Measurements from ENCODE around the gene KCTD2. TPM values are rescaled to one million over a fixed set of nuclear protein-coding genes. Genes with fewer than 3 reads are reported as not detected.

Gene KCTD2
- total RNA-seq, 6 donors from 2014 or later: 17.8 to 26.1 (median 22.9) TPM

DNA sequence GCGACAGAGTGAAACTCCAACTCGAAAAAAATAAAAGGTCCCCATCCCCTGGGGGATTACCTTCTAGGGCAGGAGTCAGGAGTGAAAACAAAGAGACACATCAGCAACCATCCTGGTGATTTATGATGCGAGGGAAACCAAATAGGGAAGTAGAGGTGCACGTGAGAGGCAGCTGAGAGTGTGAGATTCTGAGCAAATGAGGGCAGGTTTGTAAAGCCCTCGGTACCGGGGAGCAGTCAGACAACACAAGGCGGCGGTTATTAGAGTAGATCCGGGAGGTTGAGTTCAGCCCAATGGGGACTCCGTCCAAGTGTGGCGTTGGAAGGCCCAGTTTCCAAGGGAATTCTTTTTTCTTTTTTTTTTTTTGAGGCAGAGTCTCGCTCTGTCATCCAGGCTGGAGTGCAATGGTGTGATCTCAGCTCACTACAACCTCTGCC, 55.4 kb downstream of the KCTD2 start:
- peaks cover 9 to 63% (median 32%) of the 10 kb centered on the region in 4 donors for H3K36me3 ChIP-seq
- no peak overlapping the region for H3K4me3 ChIP-seq
- H3K4me1 ChIP-seq: peaks cover 0 to 22% (median 14%) of the 10 kb centered on the region in 4 donors
- no peaks in the 10 kb centered on the region for H3K9me3 ChIP-seq
- no peaks in the 10 kb centered on the region for H3K27me3 ChIP-seq
- DNase-seq (peak in 1 of 2 donors; percentile 59), ATAC-seq (ENCODE audit: low FRiP score in 2 of 2) (no peak)
- 73 to 79% methylated on average over 12 of the region's 12 CpGs for WGBS, 2 donors
- H3K27ac ChIP-seq: no peak overlapping the region
- TF ChIP-seq POLR2A (IDR thresholded peaks at IDR 0.05) (no peak), POLR2AphosphoS5 (IDR thresholded peaks at IDR 0.05) (no peak), EP300 (IDR thresholded peaks at IDR 0.05) (no peak)
- TF ChIP-seq, protein P1, sequence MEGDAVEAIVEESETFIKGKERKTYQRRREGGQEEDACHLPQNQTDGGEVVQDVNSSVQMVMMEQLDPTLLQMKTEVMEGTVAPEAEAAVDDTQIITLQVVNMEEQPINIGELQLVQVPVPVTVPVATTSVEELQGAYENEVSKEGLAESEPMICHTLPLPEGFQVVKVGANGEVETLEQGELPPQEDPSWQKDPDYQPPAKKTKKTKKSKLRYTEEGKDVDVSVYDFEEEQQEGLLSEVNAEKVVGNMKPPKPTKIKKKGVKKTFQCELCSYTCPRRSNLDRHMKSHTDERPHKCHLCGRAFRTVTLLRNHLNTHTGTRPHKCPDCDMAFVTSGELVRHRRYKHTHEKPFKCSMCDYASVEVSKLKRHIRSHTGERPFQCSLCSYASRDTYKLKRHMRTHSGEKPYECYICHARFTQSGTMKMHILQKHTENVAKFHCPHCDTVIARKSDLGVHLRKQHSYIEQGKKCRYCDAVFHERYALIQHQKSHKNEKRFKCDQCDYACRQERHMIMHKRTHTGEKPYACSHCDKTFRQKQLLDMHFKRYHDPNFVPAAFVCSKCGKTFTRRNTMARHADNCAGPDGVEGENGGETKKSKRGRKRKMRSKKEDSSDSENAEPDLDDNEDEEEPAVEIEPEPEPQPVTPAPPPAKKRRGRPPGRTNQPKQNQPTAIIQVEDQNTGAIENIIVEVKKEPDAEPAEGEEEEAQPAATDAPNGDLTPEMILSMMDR (IDR thresholded peaks at IDR 0.05): no peak

DNA sequence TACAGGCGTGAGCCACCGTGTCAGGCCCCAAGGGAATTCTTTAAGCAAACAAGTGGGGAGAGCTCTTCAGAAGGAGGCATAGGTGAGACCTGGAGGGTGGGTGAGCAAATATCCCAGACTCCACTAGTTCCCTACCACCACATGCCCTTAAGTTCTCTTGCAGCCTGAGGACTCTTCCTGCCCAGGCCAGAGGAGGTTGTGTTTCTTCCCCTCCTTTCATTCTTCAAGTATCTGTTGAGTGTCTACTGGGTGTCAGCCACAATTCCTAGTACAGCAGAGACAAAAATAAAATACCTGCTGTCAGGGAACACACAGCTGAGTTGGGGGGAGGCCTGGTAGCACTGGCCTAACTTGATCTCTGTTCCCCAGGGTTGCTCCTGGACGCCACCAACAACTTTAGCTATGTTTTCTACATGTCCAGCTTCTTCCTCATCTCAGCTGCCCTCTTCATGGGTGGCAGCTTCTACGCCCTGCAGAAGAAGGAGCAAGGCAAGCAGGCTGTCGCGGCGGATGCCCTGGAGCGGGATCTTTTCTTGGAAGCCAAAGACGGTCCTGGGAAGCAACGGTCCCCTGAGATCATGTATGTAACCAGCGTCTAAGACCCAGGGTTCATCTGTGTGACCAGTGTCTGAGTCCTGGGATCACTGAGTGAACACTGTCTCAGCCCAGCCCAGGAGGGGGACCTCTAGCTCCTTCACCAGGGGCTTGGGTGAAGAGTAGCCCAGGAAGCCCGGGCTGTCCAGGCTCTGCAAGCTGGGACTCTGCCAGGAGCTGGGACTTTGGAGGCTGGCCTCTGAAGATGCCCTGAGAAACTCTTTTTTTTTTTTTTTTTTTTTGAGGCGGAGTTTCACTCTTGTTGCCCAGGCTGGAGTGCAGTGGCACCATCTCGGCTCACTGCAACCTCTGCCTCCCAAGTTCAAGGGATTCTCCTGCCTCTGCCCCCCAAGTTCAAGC, 56.9 kb downstream of the KCTD2 start:
- H3K9me3 ChIP-seq: no peaks in the 10 kb centered on the region
- TF ChIP-seq POLR2AphosphoS5 (IDR thresholded peaks at IDR 0.05) (peak in 1 of 2 donors; percentile 25), POLR2A (IDR thresholded peaks at IDR 0.05) (no peak), EP300 (IDR thresholded peaks at IDR 0.05) (peak in 1 of 4 donors; percentile 6)
- TF ChIP-seq, protein P1 (IDR thresholded peaks at IDR 0.05): no peak
- no peaks in the 10 kb centered on the region for H3K27me3 ChIP-seq
- H3K36me3 ChIP-seq: peaks cover 9 to 48% (median 24%) of the 10 kb centered on the region in 4 donors
- peak in 1 of 2 donors; percentile 59 for DNase-seq
- peaks cover 1 to 26% (median 18%) of the 10 kb centered on the region in 4 donors for H3K4me1 ChIP-seq
- 81% methylated on average over 14 of the region's 14 CpGs for WGBS, 2 donors
- H3K4me3 ChIP-seq: no peak overlapping the region
- peak overlapping the region; percentile 4 to 70 (median 39) for H3K27ac ChIP-seq
- ATAC-seq (ENCODE audit: low FRiP score in 2 of 2): peak in 1 of 2 donors; percentile 77

DNA sequence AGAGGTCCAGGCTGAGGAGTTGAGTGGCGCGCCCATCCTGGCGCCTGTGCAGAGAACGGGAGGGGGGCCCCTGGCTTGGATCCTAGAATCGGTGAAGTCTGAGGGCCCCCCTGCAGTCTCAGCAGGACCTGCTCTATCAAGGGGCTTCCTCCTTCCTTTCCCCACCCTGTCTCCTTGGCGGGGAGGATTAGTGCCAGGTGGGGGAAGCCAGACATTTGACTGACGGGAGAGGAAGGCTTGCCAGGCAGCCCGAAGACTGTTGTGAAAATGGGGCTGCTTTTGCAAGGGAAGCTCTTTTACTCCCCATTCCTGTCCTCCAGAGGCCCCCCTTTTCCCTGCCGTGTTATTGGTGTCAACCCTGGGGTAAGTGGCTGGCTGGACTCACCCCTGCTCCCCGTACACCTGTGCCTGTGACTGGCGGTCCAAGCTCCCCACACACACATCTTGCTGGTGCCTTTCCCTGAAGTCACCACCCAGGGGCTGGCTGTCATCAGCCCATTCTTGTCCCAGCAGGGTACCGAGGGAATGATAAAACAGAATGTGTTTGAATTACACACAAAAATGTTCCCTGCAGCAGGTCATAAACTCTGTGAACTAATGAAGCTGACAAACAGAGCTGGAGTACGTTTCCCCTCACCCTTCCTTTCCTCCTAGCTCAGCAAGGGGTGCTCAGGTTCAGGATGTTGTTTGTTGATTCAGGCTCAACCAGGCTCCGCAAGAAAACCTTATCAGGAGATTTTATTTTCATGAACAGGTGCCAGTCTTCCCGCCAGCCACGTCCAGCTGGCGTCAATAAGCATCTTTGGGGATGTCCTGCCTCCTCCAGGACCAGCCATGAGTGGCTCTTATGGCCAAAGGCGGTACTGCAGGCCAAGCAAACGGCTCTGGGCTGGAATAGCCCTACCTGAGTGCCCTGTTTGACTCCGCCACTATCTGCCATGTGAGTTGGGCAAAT, 58.4 kb downstream of the KCTD2 start:
- Histone ChIP-seq H3K9me3 (no peaks in the 10 kb centered on the region), H3K36me3 (peaks cover 3 to 33% (median 9%) of the 10 kb centered on the region in 4 donors), H3K4me3 (no peak overlapping the region), H3K4me1 (peaks cover 6 to 35% (median 25%) of the 10 kb centered on the region in 4 donors), H3K27me3 (no peaks in the 10 kb centered on the region), H3K27ac (peak overlapping the region in 3 of 4 donors; percentile 28 to 70 (median 43))
- WGBS, 2 donors: 63 to 65% methylated on average over 18 to 20 of the region's 20 CpGs
- DNase-seq: peak in 1 of 2 donors; percentile 85
- ATAC-seq (ENCODE audit: low FRiP score in 2 of 2): peak; percentile 57 to 74
- TF ChIP-seq POLR2AphosphoS5 (IDR thresholded peaks at IDR 0.05) (peak in 1 of 2 donors; percentile 36), POLR2A (IDR thresholded peaks at IDR 0.05) (peak in 1 of 4 donors; percentile 6), EP300 (IDR thresholded peaks at IDR 0.05) (peak in 1 of 4 donors; percentile 66)
- TF ChIP-seq, protein P1 (IDR thresholded peaks at IDR 0.05): peak; percentile 74 to 90 (median 81)

DNA sequence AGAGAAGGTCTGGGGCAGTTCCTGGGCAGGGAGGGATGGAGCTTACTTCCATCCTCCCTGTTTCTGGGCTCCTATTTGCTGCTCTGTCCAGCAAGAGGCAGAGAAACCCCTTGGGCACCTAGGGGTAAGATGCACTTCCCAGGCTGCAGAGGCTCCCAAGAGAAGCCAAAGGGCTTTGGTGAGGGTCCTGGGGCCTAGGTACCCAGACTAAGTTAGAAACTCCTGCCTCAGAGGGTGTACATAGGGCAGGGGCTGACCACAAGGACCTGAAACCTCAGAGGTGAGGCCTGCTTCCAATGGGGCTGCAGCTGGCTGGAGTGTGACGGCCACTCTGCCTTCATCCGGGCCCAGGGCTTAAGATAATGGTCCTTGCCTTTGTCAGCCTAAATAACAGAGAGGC, 61.2 kb downstream of the KCTD2 start:
- Histone ChIP-seq H3K4me1 (peaks cover 23 to 54% (median 42%) of the 10 kb centered on the region in 4 donors), H3K27ac (no peak overlapping the region), H3K4me3 (no peak overlapping the region), H3K9me3 (no peaks in the 10 kb centered on the region), H3K27me3 (no peaks in the 10 kb centered on the region), H3K36me3 (peaks cover 2 to 24% (median 4%) of the 10 kb centered on the region in 4 donors)
- DNase-seq (no peak), ATAC-seq (ENCODE audit: low FRiP score in 2 of 2) (no peak)
- WGBS, 2 donors: 80 to 81% methylated on average over 2 of the region's 2 CpGs
- TF ChIP-seq POLR2AphosphoS5 (IDR thresholded peaks at IDR 0.05) (no peak), POLR2A (IDR thresholded peaks at IDR 0.05) (peak in 1 of 4 donors; percentile 11), EP300 (IDR thresholded peaks at IDR 0.05) (no peak)
